Fibroblast of villous mesenchyme (primary cell): ENCODE data around the gene PGM3. TPM values are rescaled to one million over a fixed set of nuclear protein-coding genes. Genes with fewer than 3 reads are reported as not detected.

Experiments used
- DNase-seq: peaks from one replicate; pipeline ENCODE4 v3.0.0-alpha.2; 2010; ENCODE audit warnings: low read depth
- H3K4me3 ChIP-seq: 2 replicates; pipeline ENCODE4 v1.5.1; 2011; ENCODE audit warnings: low read depth, mild to moderate bottlenecking, low read length
- CTCF ChIP-seq: IDR thresholded peaks from 2 replicates; pipeline ENCODE4 v1.5.1; 2012; ENCODE audit warnings: low read depth, mild to moderate bottlenecking, low read length; ENCODE audit not compliant: insufficient read depth
- total RNA-seq: library from RNA; depleted of rRNA; stranded (reverse); fragments of >200 nt; gene quantifications from 2 replicates; pipeline ENCODE4 v1.2.3, GENCODE V29; 2012

The PGM3 gene
- total RNA-seq, 1 donor = 133 TPM

- DNase-seq = no peak
- no peak overlapping the region for H3K4me3 ChIP-seq
- no peak for TF ChIP-seq CTCF
Observed at GRCh38 chr6:83218646-83219045, 25.6 kb upstream of the PGM3 start.

DNA sequence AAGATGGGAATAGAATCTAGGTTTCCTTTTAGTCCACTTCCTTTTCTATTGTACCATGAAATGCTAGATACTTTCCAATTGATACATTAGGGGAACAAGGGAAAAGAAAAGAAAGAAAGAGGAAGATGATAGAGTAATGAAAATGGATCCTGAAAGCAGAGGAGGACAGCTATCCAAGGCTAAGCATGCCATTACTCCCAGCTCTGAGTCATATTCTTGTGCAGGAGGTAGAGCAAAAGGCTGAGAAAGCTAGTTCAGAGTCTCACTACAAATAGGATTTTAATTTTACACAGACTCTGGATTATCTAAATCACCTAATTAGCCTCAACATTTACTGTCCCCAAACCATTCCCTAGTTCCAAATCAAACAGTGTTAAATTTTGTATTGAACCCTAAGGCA, 23.7 kb upstream of the PGM3 start:
- TF ChIP-seq CTCF = no peak
- no peak overlapping the region for H3K4me3 ChIP-seq
- DNase-seq = no peak

DNA sequence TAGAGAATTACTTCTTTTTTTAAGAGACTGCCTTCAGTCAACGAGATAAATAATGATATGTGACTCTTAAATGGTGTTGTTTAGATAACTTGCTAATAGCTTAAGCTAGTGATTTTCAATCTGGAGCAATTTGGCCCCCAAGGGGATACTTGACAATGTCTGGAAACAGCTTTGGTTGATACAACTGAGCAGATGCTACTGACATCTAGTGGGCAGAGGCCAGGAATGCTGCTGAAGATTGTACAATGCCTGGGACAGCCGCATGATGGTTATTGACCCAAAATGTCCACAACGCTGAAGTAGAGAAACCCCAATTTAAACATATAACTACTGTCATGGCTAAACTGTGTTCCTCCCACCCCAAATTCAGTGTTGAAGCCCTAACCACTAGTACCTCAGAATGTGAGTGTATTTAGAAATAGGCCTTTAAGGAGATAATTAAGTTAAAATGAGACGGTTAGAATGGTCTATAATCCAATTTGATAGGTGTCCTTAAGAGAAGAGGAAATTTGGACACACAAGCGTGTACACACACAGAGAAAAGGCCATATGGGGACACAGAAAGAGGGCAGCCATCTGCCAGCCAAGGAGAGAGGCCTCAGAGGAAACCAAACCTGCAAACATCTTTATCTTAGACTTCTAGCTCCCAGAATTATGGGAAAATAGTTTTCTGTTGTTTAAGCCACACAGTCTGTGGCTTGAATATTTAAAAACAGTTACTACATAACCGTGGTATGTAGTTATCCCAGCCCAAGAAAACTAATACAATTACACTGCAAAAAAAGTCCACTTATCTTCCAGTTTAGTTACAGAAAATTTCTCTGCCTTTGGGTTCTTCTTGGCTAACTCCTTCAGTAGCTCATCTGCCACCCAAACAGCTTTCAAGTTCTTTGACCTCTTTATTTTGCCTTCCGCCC, 22.3 kb upstream of the PGM3 start:
- TF ChIP-seq CTCF = peak; percentile 88
- H3K4me3 ChIP-seq = no peak overlapping the region
- peak; percentile 79 for DNase-seq

DNA sequence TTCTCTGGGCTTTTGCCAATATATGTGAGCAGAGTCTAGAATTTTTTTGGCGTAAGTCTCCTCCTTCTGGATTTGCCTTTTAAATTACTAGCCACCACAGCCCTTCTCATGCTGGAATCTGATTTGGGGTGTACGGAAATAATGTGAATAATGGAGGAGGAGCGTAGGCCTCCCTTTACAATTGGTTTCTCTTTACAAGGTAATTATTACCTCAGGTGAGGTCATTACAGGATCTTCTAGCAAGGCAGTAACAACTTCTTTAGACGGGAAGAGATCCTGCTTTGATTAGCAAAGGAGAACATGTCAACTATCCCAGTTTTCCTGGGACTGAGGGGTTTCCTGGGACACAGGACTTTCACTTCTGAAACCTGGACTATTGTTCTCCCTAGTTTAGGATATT, 9.0 kb upstream of the PGM3 start:
- no peak for TF ChIP-seq CTCF
- DNase-seq = no peak
- no peak overlapping the region for H3K4me3 ChIP-seq

DNA sequence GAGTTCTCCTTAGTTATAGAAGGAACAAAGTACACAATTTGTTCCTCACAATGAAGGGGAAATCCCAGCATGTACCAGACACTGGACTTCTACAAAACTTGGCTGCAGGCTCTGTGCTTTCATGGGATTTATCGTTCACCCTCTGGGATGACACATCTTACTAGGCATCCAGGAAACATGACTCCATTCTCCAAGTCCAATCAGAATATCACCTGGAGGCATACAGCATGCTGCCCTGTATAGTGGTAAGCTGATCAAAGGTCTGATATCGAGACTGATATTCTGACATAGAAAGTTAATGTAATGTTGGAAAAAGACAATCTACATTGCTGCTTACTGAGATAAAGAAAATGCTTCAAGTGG, 6.8 kb upstream of the PGM3 start:
- no peak for TF ChIP-seq CTCF
- peak; percentile 45 for DNase-seq
- no peak overlapping the region for H3K4me3 ChIP-seq

DNA sequence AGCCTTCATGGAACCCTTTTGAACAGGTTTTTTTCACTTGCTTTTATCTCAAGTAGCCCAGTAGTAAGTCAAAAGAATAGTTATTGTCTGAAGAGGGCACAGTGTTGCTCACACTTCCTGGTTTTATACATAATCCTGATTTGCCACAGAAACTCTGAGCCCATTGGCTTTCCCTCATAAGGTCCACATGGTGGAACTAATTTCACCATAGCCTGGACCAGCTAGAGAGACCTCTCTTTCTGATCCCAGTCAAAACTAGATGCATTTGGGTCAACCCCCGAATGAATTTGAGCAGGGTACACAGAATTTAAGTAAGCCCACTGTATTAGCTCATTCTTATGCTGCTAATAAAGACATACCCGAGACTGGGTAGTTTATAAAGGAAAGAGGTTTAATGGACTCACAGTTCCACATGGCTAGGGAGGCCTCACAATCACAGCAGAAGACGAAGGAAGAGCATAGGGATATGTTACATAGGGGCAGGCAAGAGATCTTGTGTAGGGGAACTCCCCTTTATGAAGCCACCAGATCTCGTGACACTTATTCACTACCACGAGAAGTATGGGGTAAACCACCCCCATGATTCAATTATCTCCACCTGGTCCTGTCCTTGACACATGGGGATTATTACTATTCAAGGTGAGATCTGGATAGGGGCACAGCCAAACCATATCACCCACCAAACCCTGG, 6.3 kb upstream of the PGM3 start:
- DNase-seq = no peak
- no peak for TF ChIP-seq CTCF
- H3K4me3 ChIP-seq = no peak overlapping the region
